ENCODE data around the gene SLCO4A1. TPM values are rescaled to one million over a fixed set of nuclear protein-coding genes. Genes with fewer than 3 reads are reported as not detected.

Gene SLCO4A1, protein sequence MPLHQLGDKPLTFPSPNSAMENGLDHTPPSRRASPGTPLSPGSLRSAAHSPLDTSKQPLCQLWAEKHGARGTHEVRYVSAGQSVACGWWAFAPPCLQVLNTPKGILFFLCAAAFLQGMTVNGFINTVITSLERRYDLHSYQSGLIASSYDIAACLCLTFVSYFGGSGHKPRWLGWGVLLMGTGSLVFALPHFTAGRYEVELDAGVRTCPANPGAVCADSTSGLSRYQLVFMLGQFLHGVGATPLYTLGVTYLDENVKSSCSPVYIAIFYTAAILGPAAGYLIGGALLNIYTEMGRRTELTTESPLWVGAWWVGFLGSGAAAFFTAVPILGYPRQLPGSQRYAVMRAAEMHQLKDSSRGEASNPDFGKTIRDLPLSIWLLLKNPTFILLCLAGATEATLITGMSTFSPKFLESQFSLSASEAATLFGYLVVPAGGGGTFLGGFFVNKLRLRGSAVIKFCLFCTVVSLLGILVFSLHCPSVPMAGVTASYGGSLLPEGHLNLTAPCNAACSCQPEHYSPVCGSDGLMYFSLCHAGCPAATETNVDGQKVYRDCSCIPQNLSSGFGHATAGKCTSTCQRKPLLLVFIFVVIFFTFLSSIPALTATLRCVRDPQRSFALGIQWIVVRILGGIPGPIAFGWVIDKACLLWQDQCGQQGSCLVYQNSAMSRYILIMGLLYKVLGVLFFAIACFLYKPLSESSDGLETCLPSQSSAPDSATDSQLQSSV
- total RNA-seq (ENCODE audit: unreplicated experiment): 1.4 TPM
- long read RNA-seq, partial matches to known transcripts: 0 of 1 reads
- long read RNA-seq, other reads (novel, unspliced or antisense): 0 of 1 reads

DNA sequence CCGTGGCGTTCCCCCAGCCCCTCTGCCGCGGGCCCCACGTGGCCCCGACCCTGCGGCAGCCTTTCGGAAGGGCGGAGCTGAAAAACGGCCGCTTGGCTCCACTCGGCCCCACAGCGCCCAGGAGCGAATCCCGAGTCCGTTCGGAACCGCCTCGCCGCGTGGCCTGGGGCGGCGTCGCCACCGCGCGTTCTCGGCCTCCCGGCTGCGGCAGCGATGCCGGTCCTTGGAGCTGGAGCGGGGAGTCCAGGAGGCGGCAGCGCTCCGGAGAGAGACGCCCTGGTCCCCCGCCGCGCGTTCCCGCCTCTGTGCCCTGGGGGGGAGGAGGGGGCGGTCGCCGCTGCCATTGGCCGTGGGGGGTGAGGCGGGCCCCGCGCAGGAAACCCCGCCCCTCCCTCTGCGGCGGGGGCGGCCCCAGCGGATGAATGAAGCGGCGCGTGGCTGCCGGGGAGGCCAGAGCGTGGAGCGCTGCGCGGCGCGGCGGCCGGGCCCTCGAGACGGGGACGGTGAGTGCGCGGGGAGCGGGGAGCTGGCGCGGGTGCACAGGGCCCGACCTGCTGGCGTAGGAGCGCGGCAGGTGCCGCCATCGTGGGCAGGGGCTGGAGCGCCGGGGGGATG lies at the start of gene SLCO4A1:
SLCO4A1 (plus strand) TSS at position 453 of the 615 bp plus-strand sequence. CDS start 13,952 bp downstream, outside the sequence.
- Mint-ChIP-seq H3K4me1 (ENCODE audit: unreplicated experiment) (no peaks in the 10 kb centered on the region), H3K36me3 (ENCODE audit: low read depth, unreplicated experiment) (no peaks in the 10 kb centered on the region), H3K27ac (ENCODE audit: unreplicated experiment) (no peak within 1 kb of the TSS), H3K4me3 (ENCODE audit: unreplicated experiment) (peak within 1 kb of the TSS; percentile 79), H3K27me3 (ENCODE audit: unreplicated experiment) (peaks cover 21% of the 10 kb centered on the region), H3K9me3 (ENCODE audit: unreplicated experiment) (no peaks in the 10 kb centered on the region)
- TF ChIP-seq, protein P1, sequence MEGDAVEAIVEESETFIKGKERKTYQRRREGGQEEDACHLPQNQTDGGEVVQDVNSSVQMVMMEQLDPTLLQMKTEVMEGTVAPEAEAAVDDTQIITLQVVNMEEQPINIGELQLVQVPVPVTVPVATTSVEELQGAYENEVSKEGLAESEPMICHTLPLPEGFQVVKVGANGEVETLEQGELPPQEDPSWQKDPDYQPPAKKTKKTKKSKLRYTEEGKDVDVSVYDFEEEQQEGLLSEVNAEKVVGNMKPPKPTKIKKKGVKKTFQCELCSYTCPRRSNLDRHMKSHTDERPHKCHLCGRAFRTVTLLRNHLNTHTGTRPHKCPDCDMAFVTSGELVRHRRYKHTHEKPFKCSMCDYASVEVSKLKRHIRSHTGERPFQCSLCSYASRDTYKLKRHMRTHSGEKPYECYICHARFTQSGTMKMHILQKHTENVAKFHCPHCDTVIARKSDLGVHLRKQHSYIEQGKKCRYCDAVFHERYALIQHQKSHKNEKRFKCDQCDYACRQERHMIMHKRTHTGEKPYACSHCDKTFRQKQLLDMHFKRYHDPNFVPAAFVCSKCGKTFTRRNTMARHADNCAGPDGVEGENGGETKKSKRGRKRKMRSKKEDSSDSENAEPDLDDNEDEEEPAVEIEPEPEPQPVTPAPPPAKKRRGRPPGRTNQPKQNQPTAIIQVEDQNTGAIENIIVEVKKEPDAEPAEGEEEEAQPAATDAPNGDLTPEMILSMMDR (IDR thresholded peaks at IDR 0.05; ENCODE audit: unreplicated experiment): peak; percentile 18
- DNase-seq (ENCODE audit: low spot score): peak; percentile 39

DNA sequence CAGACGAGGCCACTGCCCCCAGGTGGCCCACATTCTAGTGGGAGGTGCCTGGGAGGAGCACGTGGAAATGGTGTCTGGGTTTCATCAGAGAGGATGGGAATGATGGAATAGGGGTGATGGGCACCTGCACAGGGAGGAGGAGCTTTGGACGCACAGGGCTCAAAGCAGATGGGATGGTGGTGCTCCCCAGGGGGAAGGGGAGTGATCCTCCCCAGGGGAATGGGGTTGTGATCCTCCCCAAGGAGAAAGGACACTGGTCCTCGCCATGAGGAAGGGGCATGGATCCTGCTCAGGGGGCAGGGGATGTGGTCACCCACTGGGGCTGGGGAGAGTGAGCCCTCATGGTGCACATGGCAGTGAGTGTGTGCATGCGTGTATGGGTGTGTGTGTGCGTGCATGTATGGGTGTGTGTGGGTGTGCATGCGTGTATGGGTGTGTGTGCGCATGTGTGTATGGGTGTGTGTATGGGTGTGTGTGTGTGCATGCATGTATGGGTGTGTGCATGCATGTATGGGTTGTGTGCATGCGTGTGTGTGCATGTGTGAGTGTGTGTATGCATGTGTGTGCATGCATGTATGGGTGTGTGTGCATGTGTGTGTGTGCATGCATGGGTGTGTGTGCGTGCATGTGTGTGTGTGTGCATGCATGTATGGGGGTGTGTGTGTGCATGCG lies 49.7 kb upstream of the SLCO4A1 start:
- TF ChIP-seq, protein P1 (IDR thresholded peaks at IDR 0.05; ENCODE audit: unreplicated experiment): no peak
- H3K27me3 Mint-ChIP-seq (ENCODE audit: unreplicated experiment): peaks cover 7% of the 10 kb centered on the region
- no peaks in the 10 kb centered on the region for H3K4me1 Mint-ChIP-seq (ENCODE audit: unreplicated experiment)
- H3K4me3 Mint-ChIP-seq (ENCODE audit: unreplicated experiment): no peak overlapping the region
- H3K9me3 Mint-ChIP-seq (ENCODE audit: unreplicated experiment): no peaks in the 10 kb centered on the region
- no peak for DNase-seq (ENCODE audit: low spot score)
- H3K36me3 Mint-ChIP-seq (ENCODE audit: low read depth, unreplicated experiment): no peaks in the 10 kb centered on the region
- H3K27ac Mint-ChIP-seq (ENCODE audit: unreplicated experiment): no peak overlapping the region

DNA sequence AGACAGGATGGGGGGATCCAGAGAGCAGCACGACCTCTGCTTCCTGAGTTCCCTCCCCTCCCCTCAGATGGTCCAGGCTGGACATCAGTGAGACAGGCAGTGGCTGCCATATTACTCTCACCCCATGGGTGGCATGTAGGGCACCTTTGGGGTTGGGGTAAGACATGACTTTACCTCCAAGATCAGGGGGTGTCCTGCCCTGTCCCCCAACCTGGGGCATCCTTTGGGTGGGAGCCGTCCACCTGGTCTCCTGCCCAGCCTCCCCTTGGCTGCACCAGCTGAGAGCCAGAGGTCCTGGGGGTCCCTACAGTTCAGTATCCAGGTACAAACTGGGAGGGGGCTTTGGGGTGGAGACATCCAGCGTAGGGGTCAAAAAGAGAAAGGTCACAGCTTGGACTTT lies 48.7 kb upstream of the SLCO4A1 start:
- no peak overlapping the region for H3K4me3 Mint-ChIP-seq (ENCODE audit: unreplicated experiment)
- TF ChIP-seq, protein P1 (IDR thresholded peaks at IDR 0.05; ENCODE audit: unreplicated experiment): no peak
- H3K36me3 Mint-ChIP-seq (ENCODE audit: low read depth, unreplicated experiment): no peaks in the 10 kb centered on the region
- H3K27ac Mint-ChIP-seq (ENCODE audit: unreplicated experiment): no peak overlapping the region
- H3K27me3 Mint-ChIP-seq (ENCODE audit: unreplicated experiment): peaks cover 7% of the 10 kb centered on the region
- H3K9me3 Mint-ChIP-seq (ENCODE audit: unreplicated experiment): no peaks in the 10 kb centered on the region
- no peak for DNase-seq (ENCODE audit: low spot score)
- no peaks in the 10 kb centered on the region for H3K4me1 Mint-ChIP-seq (ENCODE audit: unreplicated experiment)

DNA sequence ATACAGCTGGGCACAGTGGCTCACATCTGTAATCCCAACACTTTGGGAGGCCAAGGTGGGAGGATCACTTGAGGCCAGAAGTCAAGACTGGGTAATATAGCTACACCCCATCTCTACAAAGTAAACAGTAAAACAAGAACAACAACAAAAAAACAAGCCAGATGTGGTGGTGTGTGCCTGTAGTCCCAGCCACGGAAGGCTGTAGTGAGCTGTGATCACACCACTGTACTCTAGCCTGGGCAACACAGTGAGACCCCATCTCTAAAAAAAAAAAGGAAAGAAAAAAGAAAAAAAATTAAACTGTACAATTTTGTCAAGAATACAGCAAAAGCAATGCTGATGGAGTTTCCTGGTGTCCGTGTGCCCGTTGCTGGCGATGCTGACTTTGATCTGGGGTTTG lies 47.2 kb upstream of the SLCO4A1 start:
- Mint-ChIP-seq H3K36me3 (ENCODE audit: low read depth, unreplicated experiment) (no peaks in the 10 kb centered on the region), H3K27me3 (ENCODE audit: unreplicated experiment) (peaks cover 8% of the 10 kb centered on the region), H3K9me3 (ENCODE audit: unreplicated experiment) (no peaks in the 10 kb centered on the region), H3K27ac (ENCODE audit: unreplicated experiment) (no peak overlapping the region), H3K4me1 (ENCODE audit: unreplicated experiment) (no peaks in the 10 kb centered on the region), H3K4me3 (ENCODE audit: unreplicated experiment) (no peak overlapping the region)
- TF ChIP-seq, protein P1 (IDR thresholded peaks at IDR 0.05; ENCODE audit: unreplicated experiment): no peak
- no peak for DNase-seq (ENCODE audit: low spot score)

All from endothelial cell (in vitro differentiated cells).